ENCODE data around the gene SV2B. TPM values are rescaled to one million over a fixed set of nuclear protein-coding genes. Genes with fewer than 3 reads are reported as not detected.

SV2B gene
- under 1 TPM in 2 of 3 donors, not detected in 1; 0.03 to 0.05 TPM for total RNA-seq

GRCh38 chr15:91099995-91100813 is at the start of gene SV2B:
TSS of gene SV2B (plus strand) at chr15:91100257. CDS start at chr15:91226264, 126,007 bp downstream.
- DNase-seq, result peak; percentile 38
- Mint-ChIP-seq H3K36me3 (ENCODE audit: insufficient read depth) (peaks cover 1% of the 10 kb centered on the region), H3K9me3 (no peaks in the 10 kb centered on the region), H3K4me3 (peak within 1 kb of the TSS; percentile 78), H3K27me3 (ENCODE audit: low read depth) (peaks cover 67% of the 10 kb centered on the region), H3K4me1 (ENCODE audit: low read depth) (peaks cover 16% of the 10 kb centered on the region)
- ATAC-seq, result peak; percentile 79 to 80

- no peaks in the 10 kb centered on the region for H3K36me3 Mint-ChIP-seq (ENCODE audit: insufficient read depth)
- no peaks in the 10 kb centered on the region for H3K9me3 Mint-ChIP-seq
- DNase-seq (no peak), ATAC-seq (no peak)
- H3K27me3 Mint-ChIP-seq (ENCODE audit: low read depth), result peaks cover 30% of the 10 kb centered on the region
- peaks cover 27% of the 10 kb centered on the region for H3K4me1 Mint-ChIP-seq (ENCODE audit: low read depth)
- no peak overlapping the region for H3K4me3 Mint-ChIP-seq
Observed at GRCh38 chr15:91051248-91051647, 48.8 kb upstream of the SV2B start.

- H3K4me3 Mint-ChIP-seq, result no peak overlapping the region
- peaks cover 4% of the 10 kb centered on the region for H3K4me1 Mint-ChIP-seq (ENCODE audit: low read depth)
- ATAC-seq (no peak), DNase-seq (no peak)
- no peaks in the 10 kb centered on the region for H3K9me3 Mint-ChIP-seq
- H3K36me3 Mint-ChIP-seq (ENCODE audit: insufficient read depth), result no peaks in the 10 kb centered on the region
- H3K27me3 Mint-ChIP-seq (ENCODE audit: low read depth), result peaks cover 55% of the 10 kb centered on the region
Observed at GRCh38 chr15:91054816-91055215, 45.2 kb upstream of the SV2B start.

- Mint-ChIP-seq H3K9me3 (no peaks in the 10 kb centered on the region), H3K36me3 (ENCODE audit: insufficient read depth) (no peaks in the 10 kb centered on the region), H3K4me3 (no peak overlapping the region), H3K4me1 (ENCODE audit: low read depth) (peaks cover 3% of the 10 kb centered on the region), H3K27me3 (ENCODE audit: low read depth) (peaks cover 58% of the 10 kb centered on the region)
- DNase-seq (peak; percentile 14), ATAC-seq (no peak)
Observed at GRCh38 chr15:91055548-91056331, 44.3 kb upstream of the SV2B start.

GRCh38 chr15:91061230-91061629 is 38.8 kb upstream of the SV2B start:
- Mint-ChIP-seq H3K9me3 (peaks cover 8% of the 10 kb centered on the region), H3K36me3 (ENCODE audit: insufficient read depth) (no peaks in the 10 kb centered on the region), H3K4me1 (ENCODE audit: low read depth) (no peaks in the 10 kb centered on the region), H3K27me3 (ENCODE audit: low read depth) (peaks cover 32% of the 10 kb centered on the region), H3K4me3 (no peak overlapping the region)
- DNase-seq (no peak), ATAC-seq (no peak)

- Mint-ChIP-seq H3K27me3 (ENCODE audit: low read depth) (peaks cover 24% of the 10 kb centered on the region), H3K36me3 (ENCODE audit: insufficient read depth) (no peaks in the 10 kb centered on the region), H3K9me3 (peaks cover 8% of the 10 kb centered on the region), H3K4me3 (no peak overlapping the region), H3K4me1 (ENCODE audit: low read depth) (no peaks in the 10 kb centered on the region)
- no peak for ATAC-seq
- DNase-seq, result no peak
Observed at GRCh38 chr15:91061997-91062396, 38.1 kb upstream of the SV2B start.

GRCh38 chr15:91065505-91065904 is 34.6 kb upstream of the SV2B start:
- Mint-ChIP-seq H3K9me3 (peaks cover 8% of the 10 kb centered on the region), H3K27me3 (ENCODE audit: low read depth) (peaks cover 21% of the 10 kb centered on the region), H3K4me1 (ENCODE audit: low read depth) (no peaks in the 10 kb centered on the region), H3K36me3 (ENCODE audit: insufficient read depth) (no peaks in the 10 kb centered on the region), H3K4me3 (no peak overlapping the region)
- ATAC-seq (no peak), DNase-seq (no peak)

GRCh38 chr15:91067036-91067435 is 33.0 kb upstream of the SV2B start:
- H3K4me3 Mint-ChIP-seq, result no peak overlapping the region
- ATAC-seq (no peak), DNase-seq (no peak)
- no peaks in the 10 kb centered on the region for H3K36me3 Mint-ChIP-seq (ENCODE audit: insufficient read depth)
- no peaks in the 10 kb centered on the region for H3K4me1 Mint-ChIP-seq (ENCODE audit: low read depth)
- peaks cover 24% of the 10 kb centered on the region for H3K27me3 Mint-ChIP-seq (ENCODE audit: low read depth)
- peaks cover 8% of the 10 kb centered on the region for H3K9me3 Mint-ChIP-seq

GRCh38 chr15:91068436-91068835 is 31.6 kb upstream of the SV2B start:
- peaks cover 28% of the 10 kb centered on the region for H3K27me3 Mint-ChIP-seq (ENCODE audit: low read depth)
- H3K36me3 Mint-ChIP-seq (ENCODE audit: insufficient read depth), result no peaks in the 10 kb centered on the region
- no peak overlapping the region for H3K4me3 Mint-ChIP-seq
- H3K9me3 Mint-ChIP-seq, result peaks cover 8% of the 10 kb centered on the region
- ATAC-seq (no peak), DNase-seq (no peak)
- H3K4me1 Mint-ChIP-seq (ENCODE audit: low read depth), result no peaks in the 10 kb centered on the region

- peaks cover 28% of the 10 kb centered on the region for H3K27me3 Mint-ChIP-seq (ENCODE audit: low read depth)
- no peak overlapping the region for H3K4me3 Mint-ChIP-seq
- ATAC-seq, result no peak
- H3K9me3 Mint-ChIP-seq, result peaks cover 8% of the 10 kb centered on the region
- no peak for DNase-seq
- H3K36me3 Mint-ChIP-seq (ENCODE audit: insufficient read depth), result no peaks in the 10 kb centered on the region
- H3K4me1 Mint-ChIP-seq (ENCODE audit: low read depth), result no peaks in the 10 kb centered on the region
Observed at GRCh38 chr15:91068966-91069365, 31.1 kb upstream of the SV2B start.

- Mint-ChIP-seq H3K36me3 (ENCODE audit: insufficient read depth) (no peaks in the 10 kb centered on the region), H3K4me3 (no peak overlapping the region), H3K27me3 (ENCODE audit: low read depth) (peaks cover 28% of the 10 kb centered on the region), H3K4me1 (ENCODE audit: low read depth) (no peaks in the 10 kb centered on the region), H3K9me3 (no peaks in the 10 kb centered on the region)
- no peak for DNase-seq
- no peak for ATAC-seq
Observed at GRCh38 chr15:91070872-91071271, 29.2 kb upstream of the SV2B start.

- ATAC-seq (no peak), DNase-seq (no peak)
- H3K4me1 Mint-ChIP-seq (ENCODE audit: low read depth), result no peaks in the 10 kb centered on the region
- H3K36me3 Mint-ChIP-seq (ENCODE audit: insufficient read depth), result no peaks in the 10 kb centered on the region
- peaks cover 26% of the 10 kb centered on the region for H3K27me3 Mint-ChIP-seq (ENCODE audit: low read depth)
- no peaks in the 10 kb centered on the region for H3K9me3 Mint-ChIP-seq
- H3K4me3 Mint-ChIP-seq, result no peak overlapping the region
Observed at GRCh38 chr15:91072161-91072560, 27.9 kb upstream of the SV2B start.

GRCh38 chr15:91073077-91073476 is 27.0 kb upstream of the SV2B start:
- Mint-ChIP-seq H3K9me3 (no peaks in the 10 kb centered on the region), H3K36me3 (ENCODE audit: insufficient read depth) (no peaks in the 10 kb centered on the region), H3K27me3 (ENCODE audit: low read depth) (peaks cover 28% of the 10 kb centered on the region), H3K4me3 (no peak overlapping the region), H3K4me1 (ENCODE audit: low read depth) (no peaks in the 10 kb centered on the region)
- DNase-seq, result no peak
- ATAC-seq, result no peak

GRCh38 chr15:91073768-91074167 is 26.3 kb upstream of the SV2B start:
- no peaks in the 10 kb centered on the region for H3K4me1 Mint-ChIP-seq (ENCODE audit: low read depth)
- ATAC-seq (no peak), DNase-seq (no peak)
- no peak overlapping the region for H3K4me3 Mint-ChIP-seq
- H3K36me3 Mint-ChIP-seq (ENCODE audit: insufficient read depth), result no peaks in the 10 kb centered on the region
- peaks cover 4% of the 10 kb centered on the region for H3K9me3 Mint-ChIP-seq
- peaks cover 24% of the 10 kb centered on the region for H3K27me3 Mint-ChIP-seq (ENCODE audit: low read depth)

GRCh38 chr15:91075739-91076138 is 24.3 kb upstream of the SV2B start:
- H3K9me3 Mint-ChIP-seq, result peaks cover 15% of the 10 kb centered on the region
- no peak overlapping the region for H3K4me3 Mint-ChIP-seq
- DNase-seq, result no peak
- peaks cover 15% of the 10 kb centered on the region for H3K27me3 Mint-ChIP-seq (ENCODE audit: low read depth)
- ATAC-seq, result no peak
- no peaks in the 10 kb centered on the region for H3K4me1 Mint-ChIP-seq (ENCODE audit: low read depth)
- H3K36me3 Mint-ChIP-seq (ENCODE audit: insufficient read depth), result peaks cover 2% of the 10 kb centered on the region
